HG03097 (cell line): ENCODE measurements around the gene KCNG2.
"Not testable (repeated sequence)": the region's sequence is repeated elsewhere in the genome, so short reads cannot be mapped to it uniquely, and the experiment has no call there.

Source experiments
- ATAC-seq: cut with Tn5 transposase; IDR thresholded peaks from one replicate; pipeline ENCODE4 v1.9.1; 2021; ENCODE audit not compliant: unreplicated experiment, low FRiP score

The KCNG2 gene

DNA sequence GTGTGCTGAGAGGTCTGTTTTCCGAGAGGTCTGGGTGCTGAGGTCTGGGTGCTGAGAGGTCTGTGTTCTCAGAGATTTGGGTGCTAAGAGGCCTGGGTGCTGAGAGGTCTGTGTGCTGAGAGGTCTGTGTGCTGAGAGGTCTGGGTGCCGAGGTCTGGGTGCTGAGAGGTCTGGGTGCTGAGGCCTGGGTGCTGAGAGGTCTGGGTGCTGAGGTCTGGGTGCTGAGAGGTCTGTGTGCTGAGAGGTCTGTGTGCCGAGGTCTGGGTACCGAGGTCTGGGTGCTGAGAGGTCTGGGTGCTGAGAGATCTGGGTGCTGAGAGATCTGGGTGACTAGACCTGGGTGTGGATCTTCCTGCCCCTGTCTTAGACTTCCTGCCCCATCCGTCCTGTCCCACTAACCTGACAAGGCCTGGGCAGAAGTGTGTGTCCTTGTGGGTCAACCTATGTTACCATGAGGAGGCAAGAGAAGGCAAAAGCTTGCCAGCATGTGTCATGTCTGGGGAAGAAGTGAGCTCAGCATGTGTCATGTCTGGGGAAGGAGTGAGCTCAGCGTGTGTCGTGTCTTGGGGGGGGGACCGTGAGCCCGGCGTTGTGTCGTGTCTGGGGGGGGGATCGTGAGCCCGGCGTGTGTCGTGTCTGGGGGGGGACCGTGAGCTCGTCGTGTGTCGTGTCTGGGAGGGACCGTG is 69.3 kb downstream of the KCNG2 start:
- no peak for ATAC-seq

DNA sequence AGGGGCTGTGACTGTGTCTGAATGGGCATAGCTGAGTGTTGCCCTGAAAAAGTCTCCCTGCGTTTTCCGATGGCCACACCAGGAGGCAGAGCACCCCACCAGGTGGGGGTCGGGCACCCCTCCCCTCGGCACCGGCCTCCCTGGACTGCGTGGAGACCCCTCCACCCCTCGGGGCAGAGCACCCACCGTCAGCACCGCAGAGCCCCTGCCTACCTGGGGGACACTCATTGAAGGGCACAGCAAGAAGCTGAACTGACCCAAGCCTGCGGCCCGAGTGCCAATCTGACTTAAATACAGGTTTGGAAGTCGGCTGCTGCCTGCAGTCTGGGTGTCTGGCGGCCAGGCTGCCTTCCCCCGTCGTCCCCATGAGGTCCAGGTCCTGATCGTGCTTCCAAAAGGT is 69.9 kb downstream of the KCNG2 start:
- no peak for ATAC-seq

DNA sequence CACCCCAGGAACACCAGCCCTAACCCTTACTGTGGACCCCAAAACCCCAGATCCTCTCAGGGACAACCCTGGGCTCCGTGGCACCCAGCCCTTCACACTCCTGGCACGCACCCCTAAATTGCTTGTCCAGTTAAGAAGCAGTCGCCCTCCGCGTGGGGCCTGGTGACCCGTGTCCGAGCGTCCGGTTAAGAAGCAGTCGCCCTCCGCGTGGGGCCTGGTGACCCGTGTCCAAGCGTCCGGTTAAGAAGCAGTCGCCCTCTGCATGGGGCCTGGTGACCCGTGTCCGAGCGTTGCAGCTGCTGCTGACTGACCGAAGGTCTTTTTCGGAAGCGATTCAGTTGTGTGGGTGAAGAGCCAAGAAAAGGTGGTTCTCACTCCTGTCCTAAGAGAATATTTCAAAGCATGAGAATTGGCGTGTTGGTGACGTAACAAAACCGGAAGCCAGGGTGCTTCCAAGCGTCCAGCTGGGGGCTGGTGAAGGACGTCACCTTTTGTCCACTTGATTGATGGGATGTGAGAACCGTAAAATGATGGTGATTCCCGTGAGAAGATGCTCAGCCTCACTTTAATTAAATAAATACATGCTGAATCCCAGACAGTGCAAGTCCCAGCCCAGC is 70.5 kb downstream of the KCNG2 start:
- no peak for ATAC-seq

DNA sequence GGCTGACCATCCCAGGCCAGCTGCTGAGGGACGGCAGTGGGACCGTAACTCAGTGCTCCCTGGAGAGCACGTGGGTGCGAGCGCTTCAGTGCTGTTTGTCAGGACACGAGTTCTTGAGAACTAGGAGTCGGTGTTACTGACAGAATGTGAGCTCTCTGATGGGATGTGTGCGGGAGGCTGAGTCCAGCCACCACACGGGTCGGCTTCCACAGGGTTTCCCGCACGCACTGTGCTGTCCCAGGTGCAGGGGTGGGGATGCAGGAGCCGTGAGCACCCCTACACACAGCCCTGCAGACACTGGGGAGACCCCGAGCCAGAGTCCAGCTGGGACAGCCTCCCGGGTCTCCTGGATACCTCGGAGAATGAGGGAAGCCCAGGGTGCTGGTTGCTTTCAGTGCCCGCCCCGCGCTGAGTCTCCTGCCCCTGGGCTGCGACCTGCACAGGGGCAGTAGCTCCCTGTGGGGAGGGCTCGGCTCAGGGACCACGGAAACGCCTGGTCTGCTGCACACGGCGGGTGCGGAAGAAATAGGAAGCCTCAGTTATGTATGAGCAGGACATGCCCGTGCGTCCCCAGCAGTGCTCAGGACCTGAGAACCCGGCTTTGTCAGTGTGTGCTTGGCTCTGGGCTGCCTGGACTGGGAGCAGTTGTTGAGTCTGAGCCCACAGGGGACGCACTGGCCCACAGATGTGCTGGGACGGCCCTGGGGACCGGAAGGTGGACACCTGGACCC is 71.2 kb downstream of the KCNG2 start:
- no peak for ATAC-seq

DNA sequence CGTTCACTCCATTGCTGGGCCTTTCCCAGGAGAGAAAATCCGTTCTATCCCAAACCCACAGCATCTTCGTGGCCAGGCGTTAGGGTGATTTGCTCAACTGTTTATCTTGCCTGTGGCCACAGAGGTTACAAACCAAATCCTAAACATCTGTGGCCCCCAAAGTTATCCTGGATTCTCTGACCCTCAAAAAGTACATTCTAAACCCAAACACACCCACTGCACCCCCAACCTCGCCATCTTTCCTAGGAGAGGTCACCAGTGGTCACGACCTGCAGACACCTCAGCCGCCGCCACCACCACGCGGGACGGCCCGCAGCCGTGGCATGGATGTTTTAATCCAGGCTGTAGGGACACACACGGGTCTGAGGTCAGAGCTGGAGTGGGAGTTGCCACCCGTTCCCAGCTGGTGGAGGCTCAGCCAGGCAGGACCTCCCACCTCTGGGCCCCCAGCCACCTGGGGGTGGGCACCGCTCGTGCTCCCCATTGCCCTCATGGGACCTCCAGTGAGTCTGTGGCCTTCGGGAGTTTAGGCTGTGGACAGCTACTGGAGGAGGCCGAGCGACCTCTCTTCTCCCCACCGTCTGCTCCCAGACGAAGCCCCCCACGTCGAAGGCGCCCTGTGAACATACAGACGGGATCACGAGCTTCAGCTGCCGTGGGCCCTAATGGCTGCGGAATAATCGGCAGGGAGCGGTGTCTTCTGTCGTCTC is 72.0 kb downstream of the KCNG2 start:
- no peak for ATAC-seq

DNA sequence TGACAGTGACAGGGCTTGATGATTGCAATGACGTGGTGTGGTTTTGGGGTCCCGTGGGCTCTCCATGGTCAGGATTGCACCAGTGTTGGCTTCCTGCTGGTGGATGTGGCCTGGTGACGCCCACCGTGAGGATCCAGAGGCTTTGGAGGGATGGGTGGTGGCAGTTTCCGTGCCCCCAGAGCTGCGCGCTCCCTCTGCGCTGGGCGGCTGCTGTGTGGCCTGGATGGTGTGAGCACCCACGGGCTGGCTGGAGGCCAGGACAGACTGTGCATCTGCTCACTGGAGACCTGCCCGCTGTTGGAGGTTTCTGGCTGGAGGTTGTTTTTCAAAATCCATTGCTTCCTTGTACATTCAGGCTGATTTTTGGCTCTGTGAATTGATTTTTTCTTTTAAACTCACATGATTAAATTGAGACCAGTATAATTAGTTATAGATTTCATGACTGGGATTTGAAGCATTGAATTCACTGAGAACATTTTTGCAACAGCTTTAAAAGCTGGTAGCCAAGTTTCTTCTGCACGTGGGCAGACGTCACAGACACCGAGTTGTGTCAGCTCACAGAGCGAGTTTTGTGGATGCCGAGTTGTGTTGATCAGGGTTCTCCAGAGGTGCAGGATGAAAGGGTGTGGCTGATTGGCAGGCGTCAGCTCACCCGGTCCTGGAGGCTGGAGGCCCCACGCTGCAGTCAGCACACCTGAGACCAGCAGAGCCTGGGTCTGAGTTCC is 72.7 kb downstream of the KCNG2 start:
- no peak for ATAC-seq

DNA sequence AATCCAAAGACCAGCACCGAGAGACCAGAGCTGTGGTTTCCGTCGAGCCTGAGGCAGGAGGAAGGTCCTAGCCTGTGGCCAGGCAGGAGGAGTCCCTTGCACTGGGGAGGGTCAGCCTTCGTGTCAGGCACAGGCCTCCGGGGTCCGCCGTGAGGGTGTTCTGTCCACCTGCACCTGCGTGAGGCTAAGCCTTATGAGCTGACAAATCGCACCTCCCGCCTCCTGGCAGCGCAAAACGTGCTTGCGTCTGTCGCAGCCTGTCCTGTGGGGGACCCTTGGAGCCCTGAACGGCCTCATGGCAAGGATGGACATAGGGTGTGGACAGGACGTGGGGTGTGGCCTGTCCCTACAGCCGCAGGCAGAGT is 73.3 kb downstream of the KCNG2 start:
- no peak for ATAC-seq

DNA sequence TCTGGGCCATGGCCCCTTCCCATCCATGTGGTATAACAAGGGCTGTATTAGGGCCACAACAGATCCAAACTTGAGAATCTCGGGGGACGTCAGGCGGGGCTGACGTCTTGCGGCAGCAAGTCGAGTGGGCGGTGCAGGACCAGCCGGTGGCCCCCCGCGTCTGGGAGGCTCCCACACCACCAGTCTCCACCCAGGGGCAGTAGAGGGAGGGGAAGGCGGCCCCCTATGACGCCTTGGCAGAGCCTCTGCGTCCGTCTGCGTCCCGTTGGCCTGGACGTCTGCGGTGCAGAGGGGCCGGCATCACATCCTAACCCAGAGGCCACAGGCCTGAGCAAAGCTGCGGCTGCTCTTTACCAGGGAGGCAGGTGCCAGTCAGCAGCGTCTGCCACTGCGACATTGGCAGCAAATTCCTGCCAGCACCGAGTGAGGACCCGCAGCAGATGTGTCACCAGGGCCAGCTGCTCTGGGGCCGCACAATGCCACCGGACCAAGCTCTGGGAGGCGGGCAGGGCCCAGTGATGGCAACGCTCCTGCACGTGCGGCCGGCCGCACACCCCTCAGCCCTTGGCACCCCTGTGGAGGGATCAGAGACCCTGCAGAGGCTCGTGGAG is 73.8 kb downstream of the KCNG2 start:
- no peak for ATAC-seq

DNA sequence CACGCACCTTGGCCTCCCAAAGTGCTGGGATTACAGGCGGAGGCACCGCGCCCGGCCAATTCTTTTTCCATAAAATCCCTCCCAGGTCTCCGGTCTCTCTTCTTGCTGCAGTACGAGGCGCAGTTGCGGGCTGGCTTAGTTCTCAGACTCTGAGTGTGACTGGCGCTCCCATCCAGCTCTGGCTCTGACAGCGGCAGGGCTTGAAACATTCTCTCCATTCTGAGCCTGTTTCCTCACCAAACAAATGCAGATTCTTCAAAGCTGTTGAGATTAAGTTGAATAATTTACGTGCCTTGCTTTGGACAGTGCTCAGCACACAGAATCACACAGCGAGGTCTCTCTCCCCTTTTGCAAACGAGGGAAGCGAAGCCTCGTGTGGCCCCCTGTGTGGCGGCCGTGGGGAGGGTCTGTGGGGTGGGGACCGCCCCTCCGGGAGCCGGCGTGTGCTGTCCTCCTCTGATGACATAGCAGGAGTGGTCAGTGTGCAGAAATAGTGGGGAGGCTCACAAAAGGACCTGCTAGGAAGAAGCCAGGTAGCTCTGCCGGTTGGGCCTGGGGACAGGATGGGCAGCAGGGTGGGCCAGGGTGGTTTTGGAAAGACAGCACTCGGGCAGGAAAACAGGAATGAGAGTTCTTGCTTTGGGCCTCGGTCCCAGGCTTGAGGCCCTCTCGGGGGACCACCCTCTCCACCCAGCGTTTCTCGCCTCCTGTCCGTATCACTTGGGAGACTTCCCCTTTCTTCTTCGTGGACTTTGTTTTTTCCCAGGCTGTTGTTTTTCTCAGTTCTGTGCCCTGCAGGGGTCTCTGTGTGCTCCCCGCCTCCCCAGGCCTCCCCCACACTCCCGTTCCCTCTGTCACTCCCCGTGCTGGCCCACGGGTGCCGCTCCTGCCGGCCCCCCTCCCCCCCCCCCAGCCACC is 75.0 kb downstream of the KCNG2 start:
- no peak for ATAC-seq

DNA sequence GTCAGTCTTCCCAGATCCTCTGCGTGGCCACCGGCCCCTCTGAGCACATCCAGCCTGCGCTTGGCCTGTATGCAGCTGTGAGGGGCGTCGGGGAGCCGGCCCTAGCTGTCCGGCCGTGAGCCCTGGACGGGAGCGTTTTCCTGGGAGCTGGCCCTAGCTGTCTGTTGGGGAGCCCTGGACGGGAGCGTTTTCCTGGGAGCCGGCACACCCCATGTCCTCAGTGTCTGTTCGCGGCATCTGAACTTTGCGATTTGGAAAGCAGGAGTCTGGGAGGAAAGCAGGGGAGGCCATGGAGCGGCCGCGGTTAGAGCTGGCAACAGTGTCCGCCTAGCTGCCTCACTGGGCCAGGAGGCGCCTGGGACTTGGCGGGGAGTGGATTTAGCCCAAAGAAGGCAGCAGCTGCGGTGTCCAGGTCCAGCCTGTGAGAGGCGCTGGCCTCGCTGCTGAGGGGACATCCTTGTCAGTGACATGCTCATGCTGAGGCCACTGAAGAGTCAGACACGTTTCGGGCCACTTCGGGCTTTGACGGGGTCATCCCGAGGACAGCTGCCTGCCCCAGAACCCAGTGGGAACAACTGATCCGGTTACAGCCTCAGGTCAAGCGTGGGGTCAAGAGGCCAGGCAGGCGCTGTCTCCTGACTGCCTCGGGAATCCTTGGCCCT is 75.8 kb downstream of the KCNG2 start:
- ATAC-seq, result no peak

DNA sequence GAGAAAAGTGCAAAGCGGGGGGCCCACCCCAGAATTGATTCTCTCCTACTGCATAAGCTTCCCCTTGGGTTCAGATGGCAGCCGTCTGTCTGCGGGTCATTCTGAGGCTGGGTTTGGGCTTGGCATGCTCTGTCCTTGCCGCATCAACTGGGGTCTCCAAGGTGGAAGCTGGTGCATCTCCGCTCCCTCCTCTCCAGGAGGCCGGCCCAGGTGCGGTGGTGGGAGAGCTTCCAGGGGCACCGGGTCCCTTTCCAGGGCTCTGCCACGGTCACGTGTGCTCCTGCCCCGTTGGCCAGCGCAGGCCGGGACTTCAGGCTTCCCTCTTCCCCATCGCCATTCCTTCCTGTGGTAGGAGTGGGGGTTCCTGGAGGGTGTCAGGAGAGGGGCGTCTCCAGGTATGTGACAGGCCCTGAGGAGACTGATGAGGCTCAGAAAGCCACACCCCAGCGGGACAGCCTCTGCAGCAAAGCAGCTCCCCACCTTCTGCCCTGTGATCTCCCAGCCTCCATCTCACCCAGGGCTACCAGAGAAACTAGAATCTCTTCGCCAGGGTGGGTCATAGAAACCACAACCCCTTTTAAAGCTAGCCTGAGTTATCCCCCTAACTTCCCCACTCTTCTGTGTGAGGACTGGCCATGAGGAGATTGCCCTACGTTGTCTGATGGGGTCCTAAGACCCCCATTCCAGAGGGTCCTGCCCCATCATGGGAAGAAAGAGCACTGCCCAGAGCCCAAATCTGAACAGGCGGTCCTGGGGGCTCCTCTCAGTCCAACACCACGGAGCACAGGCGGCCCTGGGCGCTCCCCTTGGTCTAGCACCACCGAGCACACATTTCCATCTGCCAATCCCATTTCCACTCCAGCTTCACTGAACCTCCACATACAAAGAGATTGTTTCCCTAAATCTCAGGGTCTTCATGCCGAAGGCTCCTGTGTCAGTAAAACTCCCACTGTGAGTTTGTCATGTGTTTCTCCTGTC is 77.1 kb downstream of the KCNG2 start:
- no peak for ATAC-seq

DNA sequence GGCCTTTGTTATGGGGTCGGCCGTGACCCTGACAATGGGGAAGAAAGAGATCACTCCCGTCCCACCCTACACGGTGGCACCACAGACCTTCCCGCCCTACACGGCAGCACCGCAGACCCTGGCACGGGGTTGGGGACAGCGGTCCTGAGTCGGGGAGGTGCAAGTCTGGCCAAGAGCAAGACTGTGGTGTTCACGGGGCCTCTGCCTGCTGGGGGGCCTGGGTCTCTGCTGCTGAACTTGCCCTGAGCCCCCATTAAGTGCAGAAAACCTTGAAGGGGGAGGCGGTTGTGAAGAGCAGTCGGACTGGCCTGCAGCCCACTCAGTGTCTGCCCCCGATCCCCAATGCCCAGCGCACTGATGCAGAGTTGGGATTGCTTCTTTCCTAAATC is 77.8 kb downstream of the KCNG2 start:
- no peak for ATAC-seq

DNA sequence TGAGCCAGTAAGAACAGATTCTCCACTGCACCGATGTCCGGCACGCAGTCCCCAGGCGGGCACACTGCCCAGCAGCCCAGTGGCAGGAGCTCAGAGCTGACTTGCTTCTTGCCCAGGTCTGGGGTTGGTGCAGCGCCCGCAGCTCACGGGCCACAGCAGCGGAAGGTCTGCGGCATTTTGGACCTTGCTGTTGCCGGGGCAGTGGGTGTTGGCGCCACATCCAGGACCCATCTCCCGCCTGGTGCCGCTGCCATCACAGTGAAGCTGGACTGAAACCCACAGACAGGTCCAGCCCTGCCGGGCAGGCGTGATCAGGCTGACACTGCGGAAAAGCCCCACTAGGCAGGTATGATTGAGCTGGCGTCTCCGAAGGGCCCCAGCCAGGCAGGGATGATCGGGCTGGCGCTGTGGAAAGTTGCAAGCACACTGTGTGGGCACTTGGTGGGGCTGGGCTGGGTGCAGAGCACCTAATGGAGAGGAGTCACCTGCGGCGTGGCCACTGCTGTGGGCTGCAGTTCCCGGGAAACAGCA is 78.3 kb downstream of the KCNG2 start:
- no peak for ATAC-seq

DNA sequence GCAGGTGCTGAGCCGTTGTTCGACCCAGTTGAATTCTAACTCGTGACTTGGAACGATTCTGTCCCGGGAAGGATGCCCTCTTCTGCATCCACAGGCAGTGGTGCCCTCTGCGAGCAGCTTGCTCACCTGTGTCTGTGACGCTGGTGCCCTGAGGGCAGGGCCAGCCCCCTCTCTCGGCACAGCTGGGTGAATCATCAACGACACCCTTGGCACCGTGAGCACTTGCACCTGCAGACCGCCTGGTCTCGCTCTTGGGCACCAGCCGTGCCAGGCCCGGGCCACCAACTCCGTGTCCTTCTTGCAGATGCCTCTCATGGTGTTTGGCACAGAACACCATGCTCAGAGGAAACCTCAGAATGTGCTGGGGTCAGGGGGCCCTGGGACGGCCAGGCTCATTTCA is 78.8 kb downstream of the KCNG2 start:
- ATAC-seq, result no peak

DNA sequence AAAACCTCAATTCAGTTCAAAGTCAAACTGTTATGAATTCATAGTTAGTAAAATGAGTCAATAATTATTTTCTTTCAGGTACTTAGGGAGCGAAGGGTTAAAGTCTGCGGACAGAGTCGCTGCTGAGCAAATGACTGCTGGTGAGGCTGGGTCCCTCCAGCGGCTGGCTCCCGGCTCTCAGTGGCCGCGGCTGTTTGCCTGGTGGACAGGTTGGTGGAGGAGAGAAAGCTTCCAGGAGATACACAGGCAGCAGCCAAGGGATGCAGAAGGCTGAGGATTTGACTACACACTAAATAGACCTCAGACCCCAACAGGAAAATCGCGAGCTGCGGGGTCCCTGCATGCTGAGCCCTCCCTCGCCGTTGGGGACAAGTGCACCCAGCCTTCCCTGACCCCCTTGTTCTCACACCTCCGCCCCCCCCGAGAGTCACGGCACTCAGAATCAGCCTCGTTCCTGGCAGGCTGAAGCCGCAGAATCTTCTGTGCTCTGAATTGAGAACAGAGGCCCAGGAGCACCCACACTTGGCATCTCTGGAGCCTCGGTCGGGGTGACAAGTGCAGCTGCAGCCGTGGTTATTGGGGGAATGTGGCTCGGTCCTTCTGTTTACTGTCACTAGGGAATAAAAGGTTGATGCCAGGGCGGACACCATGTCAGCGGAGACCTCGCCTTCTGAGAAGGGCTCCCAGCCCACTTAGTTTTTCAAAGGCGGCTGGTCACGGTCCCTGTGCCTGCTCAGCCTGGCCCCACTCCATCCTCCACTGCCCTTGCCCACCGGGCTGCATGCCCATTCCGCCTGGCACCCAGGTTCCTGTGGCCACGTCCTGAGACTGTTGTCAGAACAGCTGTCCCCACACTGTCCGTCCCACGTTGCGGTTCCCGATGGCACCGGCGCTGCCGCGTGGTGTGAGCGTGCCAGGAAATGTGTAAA is 79.7 kb downstream of the KCNG2 start:
- no peak for ATAC-seq

DNA sequence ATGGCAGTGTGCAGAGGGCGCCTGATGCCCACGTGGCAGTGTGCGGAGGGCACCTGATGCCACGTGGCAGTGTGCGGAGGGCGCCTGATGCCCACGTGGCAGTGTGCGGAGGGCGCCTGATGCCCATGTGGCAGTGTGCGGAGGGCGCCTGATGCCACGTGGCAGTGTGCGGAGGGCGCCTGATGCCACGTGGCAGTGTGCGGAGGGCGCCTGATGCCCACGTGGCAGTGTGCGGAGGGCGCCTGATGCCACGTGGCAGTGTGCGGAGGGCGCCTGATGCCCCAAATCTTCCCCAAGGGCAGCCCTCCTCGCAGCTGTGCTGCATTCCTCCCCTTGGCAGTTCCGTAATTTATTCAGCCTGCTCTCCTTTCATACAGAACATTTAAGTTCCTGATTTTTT is 80.5 kb downstream of the KCNG2 start:
- ATAC-seq, result not testable (repeated sequence)
